SK-N-SH (cell line): ENCODE results near the gene MBD6. TPM values are rescaled to one million over a fixed set of nuclear protein-coding genes. Genes with fewer than 3 reads are reported as not detected.
"Not testable (repeated sequence)": the region's sequence is repeated elsewhere in the genome, so short reads cannot be mapped to it uniquely, and the experiment has no call there.

ENCODE experiments used
- CTCF ChIA-PET: fragments of 300-600, 350-600 bp; formaldehyde crosslinking; extraction: SDS; loops from one replicate; lab custom pipeline; 2021; lab: Yijun Ruan, JAX
- POLR2A ChIA-PET: fragments of 350-600 bp; sonication (Branson Sonifier 250); formaldehyde crosslinking; extraction: SDS; loops from one replicate; lab custom pipeline; 2020; ENCODE audit warnings: antibody characterized with exemption, inconsistent platforms; lab: Yijun Ruan, JAX
- DNase-seq: peaks from one replicate; pipeline ENCODE4 v3.0.0; 2012
- H2AFZ ChIP-seq: fragments of 200-600 bp; sonication (generic); 2 replicates; pipeline ENCODE4 v1.8.1; 2016; ENCODE audit warnings: antibody characterized with exemption, mild to moderate bottlenecking, low read depth
- H3F3A ChIP-seq: fragments of 200-600 bp; sonication (generic); replicated peaks from 2 replicates; pipeline ENCODE3; 2016; ENCODE audit warnings: antibody characterized with exemption, mild to moderate bottlenecking; ENCODE audit not compliant: insufficient read depth
- H3K27ac ChIP-seq, 2 experiments: fragments of 200-500 bp in 1 of 2; fragments of 200-600 bp in 1 of 2; sonication (Bioruptor generic) in 1 of 2; sonication (generic), shearing (Covaris generic) in 1 of 2; 2 replicates each; pipeline versions ENCODE4 v1.5.1 to v1.6.1; 2014 to 2016; ENCODE audit warnings: low read depth in 2 of 2, inconsistent platforms in 1 of 2, low read length in 1 of 2, mild to moderate bottlenecking in 1 of 2, mixed read lengths in 1 of 2
- H3K27me3 ChIP-seq: fragments of 200-600 bp; sonication (generic), shearing (Covaris generic); 2 replicates; pipeline ENCODE4 v1.6.1; 2016; ENCODE audit warnings: mixed run types; ENCODE audit not compliant: insufficient read depth
- H3K36me3 ChIP-seq, 2 experiments: fragments of 200-500 bp in 1 of 2; fragments of 200-600 bp in 1 of 2; sonication (Bioruptor generic) in 1 of 2; sonication (generic) in 1 of 2; replicated peaks in 1 of 2; 2 replicates each; pipeline versions ENCODE3 to v1.5.1; 2014 to 2016; ENCODE audit warnings: low read length in 1 of 2, mild to moderate bottlenecking in 1 of 2; ENCODE audit not compliant: insufficient read depth in 2 of 2, control insufficient read depth in 1 of 2
- H3K4me1 ChIP-seq, 2 experiments: fragments of 200-500 bp in 1 of 2; fragments of 200-600 bp in 1 of 2; sonication (Bioruptor generic) in 1 of 2; sonication (generic), shearing (Covaris generic) in 1 of 2; 2 replicates each; pipeline versions ENCODE4 v1.5.1 to v1.6.1; 2014 to 2016; ENCODE audit warnings: low read depth in 1 of 2, low read length in 1 of 2, mixed run types in 1 of 2; ENCODE audit not compliant: insufficient read depth in 2 of 2, control insufficient read depth in 1 of 2
- H3K4me2 ChIP-seq: fragments of 200-600 bp; sonication (generic), shearing (Covaris generic); 2 replicates; pipeline ENCODE4 v1.6.1; 2017; ENCODE audit warnings: mixed run types
- H3K4me3 ChIP-seq, 2 experiments: fragments of 200-500 bp in 1 of 2; fragments of 200-600 bp in 1 of 2; sonication (Bioruptor generic) in 1 of 2; sonication (generic), shearing (Covaris generic) in 1 of 2; 2 replicates each; pipeline versions ENCODE4 v1.5.1 to v1.8.1; 2014 to 2016; ENCODE audit warnings: low read depth in 2 of 2, inconsistent platforms in 1 of 2, low read length in 1 of 2, mild to moderate bottlenecking in 1 of 2, mixed read lengths in 1 of 2, moderate library complexity in 1 of 2
- H3K79me2 ChIP-seq: fragments of 200-600 bp; sonication (generic); 2 replicates; pipeline ENCODE4 v1.8.1; 2017; ENCODE audit warnings: mild to moderate bottlenecking; ENCODE audit not compliant: insufficient read depth
- H3K9ac ChIP-seq: fragments of 200-600 bp; sonication (generic); 2 replicates; pipeline ENCODE4 v1.6.1; 2017; ENCODE audit warnings: mixed run types
- H3K9me2 ChIP-seq: fragments of 200-600 bp; sonication (generic); 2 replicates; pipeline ENCODE4 v1.6.1; 2017; ENCODE audit warnings: mixed run types
- H3K9me3 ChIP-seq: fragments of 200-600 bp; sonication (generic); 2 replicates; pipeline ENCODE4 v1.6.1; 2017; ENCODE audit warnings: mixed run types, mild to moderate bottlenecking, moderate library complexity
- H4K20me1 ChIP-seq: fragments of 200-600 bp; sonication (generic); 2 replicates; pipeline ENCODE4 v1.6.1; 2017; ENCODE audit warnings: mild to moderate bottlenecking, mixed run types; ENCODE audit not compliant: insufficient read depth
- CTCF ChIP-seq: fragments of 200-600 bp; sonication (generic); IDR thresholded peaks from 2 replicates; pipeline ENCODE4 v1.6.1; 2017; ENCODE audit warnings: antibody characterized with exemption, mild to moderate bottlenecking, moderate library complexity
- EP300 ChIP-seq, 2 experiments: IDR thresholded peaks; 2 replicates each; pipeline versions ENCODE4 v1.4.0 to v1.6.1; 2012; ENCODE audit warnings: borderline replicate concordance in 1 of 2, low read depth in 1 of 2, low read length in 1 of 2
- FOSL2 ChIP-seq: IDR thresholded peaks from 2 replicates; pipeline ENCODE4 v1.4.0; 2012; ENCODE audit warnings: low read depth, mild to moderate bottlenecking, moderate library complexity, borderline replicate concordance
- GABPA ChIP-seq: IDR thresholded peaks from 2 replicates; pipeline ENCODE4 v1.4.0; 2012; ENCODE audit warnings: low read depth, mild to moderate bottlenecking
- JUND ChIP-seq: IDR thresholded peaks from 2 replicates; pipeline ENCODE4 v1.4.0; 2012
- MAX ChIP-seq: IDR thresholded peaks from 2 replicates; pipeline ENCODE4 v1.4.0; 2012; ENCODE audit warnings: low read depth
- SMC3 ChIP-seq: IDR thresholded peaks from 2 replicates; pipeline ENCODE4 v1.6.1; 2012; ENCODE audit warnings: low read depth, low read length, improper control_type of control experiment
- TAF1 ChIP-seq: IDR thresholded peaks from 2 replicates; pipeline ENCODE4 v1.6.1; 2012; ENCODE audit warnings: low read depth, mild to moderate bottlenecking, low read length, moderate library complexity, borderline replicate concordance
- TCF12 ChIP-seq: IDR thresholded peaks from 2 replicates; pipeline ENCODE4 v1.4.0; 2012
- TEAD4 ChIP-seq: IDR thresholded peaks from 2 replicates; pipeline ENCODE4 v1.4.0; 2012; ENCODE audit warnings: mild to moderate bottlenecking, borderline replicate concordance; ENCODE audit not compliant: insufficient read depth
- USF1 ChIP-seq: IDR thresholded peaks from 2 replicates; pipeline ENCODE4 v1.4.0; 2012; ENCODE audit warnings: low read depth, borderline replicate concordance
- YY1 ChIP-seq: IDR thresholded peaks from 2 replicates; pipeline ENCODE4 v1.4.0; 2012; ENCODE audit warnings: low read depth, mild to moderate bottlenecking
- WGBS: methylation state at CpG from one replicate; pipeline ENCODE4 v1.1.6; 2017; ENCODE audit warnings: low lambda C conversion rate; 5-methylcytosine and 5-hydroxymethylcytosine counted together
- polyA plus RNA-seq, 3 experiments: library from polyadenylated mRNA; depleted of rRNA; stranded (reverse); fragments of >200 nt; gene quantifications; 2 replicates each; pipeline ENCODE4 v1.2.3, GENCODE V29; 2012

The MBD6 gene
- polyA plus RNA-seq, 1 of the 3 experiments (the other 2 are of a cell fraction) = 8.6 TPM

- H4K20me1 ChIP-seq, H3K9ac ChIP-seq, H3K4me2 ChIP-seq, H2AFZ ChIP-seq, H3K4me3 ChIP-seq, POLR2A ChIA-PET, H3K9me2 ChIP-seq, H3F3A ChIP-seq, CTCF ChIA-PET, H3K79me2 ChIP-seq, DNase-seq, H3K27ac ChIP-seq, H3K9me3 ChIP-seq, H3K27me3 ChIP-seq, H3K4me1 ChIP-seq: not testable (repeated sequence)
- WGBS = 95% methylated on average over 4 of the region's 4 CpGs
- peaks cover 33 to 55% of the 10 kb centered on the region in 2 experiments for H3K36me3 ChIP-seq
Observed at GRCh38 chr12:57506541-57506940, 16.1 kb upstream of the MBD6 start.

GRCh38 chr12:57507796-57508195 is 14.8 kb upstream of the MBD6 start:
- H3K9ac ChIP-seq, H2AFZ ChIP-seq, DNase-seq, H3K27ac ChIP-seq, H3K9me3 ChIP-seq, H4K20me1 ChIP-seq, H3K9me2 ChIP-seq, CTCF ChIA-PET, H3K4me1 ChIP-seq, POLR2A ChIA-PET, H3K79me2 ChIP-seq, H3K4me2 ChIP-seq, H3K4me3 ChIP-seq, H3K27me3 ChIP-seq: not testable (repeated sequence)
- Histone ChIP-seq H3K36me3 (peaks cover 39 to 52% of the 10 kb centered on the region in 2 experiments), H3F3A (peaks cover 17% of the 10 kb centered on the region)
- no CpG with 5 or more reads among the region's 28 CpGs for WGBS

- 98% methylated on average over 4 of the region's 4 CpGs for WGBS
- ChIA-PET POLR2A (no interaction called here), CTCF (interaction anchor here (0.6 kb wide), 3 partner anchors 33 to 248 kb away, joined by 3 to 4 read pairs (median 3); no protein-coding TSS in a partner anchor)
- Histone ChIP-seq H4K20me1 (peaks cover 3% of the 10 kb centered on the region; the same call in 1 of the 2 replicates), H3K4me2 (no peak overlapping the region), H3K79me2 (no peaks in the 10 kb centered on the region), H3K9ac (no peak overlapping the region), H3K9me2 (no peaks in the 10 kb centered on the region), H3K4me3 (no peak overlapping the region), H3K27me3 (no peaks in the 10 kb centered on the region), H3K9me3 (no peaks in the 10 kb centered on the region), H3F3A (peaks cover 27% of the 10 kb centered on the region), H3K27ac (no peak overlapping the region), H3K36me3 (peaks cover 41 to 56% of the 10 kb centered on the region in 2 experiments), H2AFZ (no peak overlapping the region), H3K4me1 (no peaks in the 10 kb centered on the region)
- TF ChIP-seq JUND = no peak
- TF ChIP-seq USF1 = no peak
- no peak for TF ChIP-seq SMC3
- TF ChIP-seq GABPA = no peak
- no peak for TF ChIP-seq CTCF
- no peak for TF ChIP-seq MAX
- TF ChIP-seq YY1 = no peak
- no peak for TF ChIP-seq TCF12
- no peak for TF ChIP-seq TEAD4
- no peak for TF ChIP-seq TAF1
- no peak for TF ChIP-seq EP300 (IDR thresholded peaks at IDR 0.05; ENCODE audit: borderline replicate concordance in 1 of 2, low read depth in 1 of 2, low read length in 1 of 2)
- TF ChIP-seq FOSL2 = no peak
- no peak for DNase-seq
Observed at GRCh38 chr12:57511161-57511560, 11.5 kb upstream of the MBD6 start.
